Activated CD4-positive, alpha-beta memory T cell treated with anti-CD3 and anti-CD28 coated beads for 36 hours (primary cell): Measurements from ENCODE around the gene CFAP69. TPM values are rescaled to one million over a fixed set of nuclear protein-coding genes. Genes with fewer than 3 reads are reported as not detected.

Experiments
- CTCF ChIA-PET: fragments of 350-600 bp; sonication (Branson Sonifier 250); formaldehyde crosslinking; loops from one replicate; lab custom pipeline; 2021; ENCODE audit warnings: antibody characterized with exemption, inconsistent platforms; lab: Charles Lee
- POLR2A ChIA-PET: fragments of 350-600 bp; sonication (Branson Sonifier 250); formaldehyde crosslinking; loops from one replicate; lab custom pipeline; 2021; ENCODE audit warnings: antibody characterized with exemption; lab: Charles Lee
- DNase-seq: peaks from one replicate; pipeline ENCODE4 v3.0.0-alpha.2; 2020
- H3K27ac Mint-ChIP-seq: one replicate; pipeline ENCODE4 v1.8.0; 2021; ENCODE audit warnings: mixed read lengths
- H3K27me3 Mint-ChIP-seq: one replicate; pipeline ENCODE4 v1.8.0; 2021; ENCODE audit warnings: mixed read lengths
- H3K36me3 Mint-ChIP-seq: one replicate; pipeline ENCODE4 v1.8.0; 2021; ENCODE audit warnings: mixed read lengths
- H3K4me1 Mint-ChIP-seq: one replicate; pipeline ENCODE4 v1.8.0; 2021; ENCODE audit warnings: low read depth, mixed read lengths
- H3K4me3 Mint-ChIP-seq: one replicate; pipeline ENCODE4 v1.8.0; 2021; ENCODE audit warnings: mild to moderate bottlenecking, mixed read lengths
- H3K9me3 Mint-ChIP-seq: one replicate; pipeline ENCODE4 v1.8.0; 2021; ENCODE audit warnings: mixed read lengths
- intact Hi-C: fragments of 100-400 bp; cut with micrococcal nuclease; formaldehyde crosslinking; loops from one replicate; pipeline ENCODE4 v1.15.1; 2023
- total RNA-seq, 2 experiments: library from RNA; stranded (reverse); gene quantifications; one replicate each; pipeline ENCODE4 v1.2.3, GENCODE V29; 2021

CFAP69 gene
- total RNA-seq, result under 1 TPM in 1 of 2 experiments, not detected in 1; 0.48 TPM

GRCh38 chr7:90244909-90245851 lies at the start of gene CFAP69:
CFAP69 (plus strand) TSS chr7:90245174; CDS start chr7:90245425, 251 bp downstream.
- Mint-ChIP-seq H3K9me3 (no peaks in the 10 kb centered on the region), H3K27me3 (peaks cover 23% of the 10 kb centered on the region), H3K27ac (peak within 1 kb of the TSS; percentile 13), H3K4me3 (peak within 1 kb of the TSS; percentile 83), H3K4me1 (peaks cover 18% of the 10 kb centered on the region), H3K36me3 (no peaks in the 10 kb centered on the region)
- ChIA-PET CTCF (interaction anchor here (1.2 to 2.6 kb wide), 3 partner anchors 92 to 183 kb away, joined by 3 to 14 read pairs (median 4); partner anchors contain the start of gene STEAP1), POLR2A (no interaction called here)
- DNase-seq, result peak; percentile 90
- intact Hi-C loops, result loop anchor here (1.0 to 5.0 kb wide), 5 partner anchors 68 to 182 kb away; partner anchors contain the start of genes CLDN12, GTPBP10 and STEAP1

- Mint-ChIP-seq H3K4me1 (no peaks in the 10 kb centered on the region), H3K4me3 (no peak overlapping the region), H3K9me3 (peaks cover 3% of the 10 kb centered on the region), H3K36me3 (no peaks in the 10 kb centered on the region), H3K27me3 (no peaks in the 10 kb centered on the region), H3K27ac (no peak overlapping the region)
- CTCF ChIA-PET, result no interaction called here
- POLR2A ChIA-PET, result no interaction called here
- no peak for DNase-seq
- intact Hi-C loops, result no loop called here
These were observed 43.3 kb upstream of the CFAP69 start for GRCh38 chr7:90201500-90202195.

GRCh38 chr7:90207956-90208355 lies 37.0 kb upstream of the CFAP69 start:
- DNase-seq, result no peak
- Mint-ChIP-seq H3K27ac (no peak overlapping the region), H3K4me3 (no peak overlapping the region), H3K4me1 (peaks cover 6% of the 10 kb centered on the region), H3K36me3 (no peaks in the 10 kb centered on the region), H3K9me3 (peaks cover 3% of the 10 kb centered on the region), H3K27me3 (peaks cover 18% of the 10 kb centered on the region)
- ChIA-PET CTCF (no interaction called here), POLR2A (no interaction called here)
- intact Hi-C loops, result no loop called here

GRCh38 chr7:90209776-90210175 lies 35.2 kb upstream of the CFAP69 start:
- Mint-ChIP-seq H3K27ac (no peak overlapping the region), H3K27me3 (peaks cover 18% of the 10 kb centered on the region), H3K9me3 (no peaks in the 10 kb centered on the region), H3K4me3 (no peak overlapping the region), H3K4me1 (peaks cover 6% of the 10 kb centered on the region), H3K36me3 (no peaks in the 10 kb centered on the region)
- no peak for DNase-seq
- ChIA-PET CTCF (no interaction called here), POLR2A (no interaction called here)
- intact Hi-C loops, result loop anchor here (5.0 kb wide), 1 partner anchor 57 kb away; the partner anchor contains the start of gene STEAP1

- H3K4me3 Mint-ChIP-seq, result no peak overlapping the region
- POLR2A ChIA-PET, result no interaction called here
These were observed 34.5 kb upstream of the CFAP69 start for GRCh38 chr7:90210475-90210874.

GRCh38 chr7:90210981-90211380 lies 34.0 kb upstream of the CFAP69 start:
- POLR2A ChIA-PET, result no interaction called here
- CTCF ChIA-PET, result interaction anchor here (0.8 to 1.7 kb wide), 5 partner anchors 14 to 217 kb away, joined by 3 to 7 read pairs (median 5); partner anchors contain the start of gene STEAP1
- no peaks in the 10 kb centered on the region for H3K9me3 Mint-ChIP-seq
- no peaks in the 10 kb centered on the region for H3K36me3 Mint-ChIP-seq
- H3K4me3 Mint-ChIP-seq, result peak overlapping the region; percentile 26
- H3K27ac Mint-ChIP-seq, result no peak overlapping the region
- H3K27me3 Mint-ChIP-seq, result peaks cover 18% of the 10 kb centered on the region
- no peak for DNase-seq
- intact Hi-C loops, result loop anchor here (5.0 kb wide), 1 partner anchor 59 kb away; the partner anchor contains the start of gene STEAP1
- peaks cover 6% of the 10 kb centered on the region for H3K4me1 Mint-ChIP-seq

More at GRCh38 chr7:90210475-90210874, 34.5 kb upstream of the CFAP69 start:
- Mint-ChIP-seq H3K27ac (no peak overlapping the region), H3K9me3 (no peaks in the 10 kb centered on the region), H3K36me3 (no peaks in the 10 kb centered on the region), H3K4me1 (peaks cover 6% of the 10 kb centered on the region), H3K27me3 (peaks cover 18% of the 10 kb centered on the region)
- no peak for DNase-seq
- CTCF ChIA-PET, result interaction anchor here (0.8 to 1.7 kb wide), 2 partner anchors 56 to 218 kb away, joined by 6 to 7 read pairs; partner anchors contain the start of gene STEAP1
- intact Hi-C loops, result loop anchor here (5.0 kb wide), 1 partner anchor 58 kb away; the partner anchor contains the start of gene STEAP1

- no peak within 1 kb of the TSS for H3K27ac Mint-ChIP-seq
- no peaks in the 10 kb centered on the region for H3K36me3 Mint-ChIP-seq
- POLR2A ChIA-PET, result no interaction called here
- H3K4me1 Mint-ChIP-seq, result peaks cover 6% of the 10 kb centered on the region
- intact Hi-C loops, result loop anchor here (5.0 kb wide), 1 partner anchor 59 kb away; the partner anchor contains the start of gene STEAP1
- H3K4me3 Mint-ChIP-seq, result peak within 1 kb of the TSS; percentile 26
- peak; percentile 41 for DNase-seq
- CTCF ChIA-PET, result interaction anchor here (0.8 to 1.7 kb wide), 6 partner anchors 15 to 216 kb away, joined by 3 to 7 read pairs (median 4); partner anchors contain the start of gene STEAP1
- H3K27me3 Mint-ChIP-seq, result peaks cover 21% of the 10 kb centered on the region
- no peaks in the 10 kb centered on the region for H3K9me3 Mint-ChIP-seq
These were observed 33.4 kb upstream of the CFAP69 start, which contains the start of gene STEAP2 for GRCh38 chr7:90211391-90212148. STEAP2 (plus strand) TSS chr7:90211740; CDS start chr7:90225083, 13,343 bp downstream.

GRCh38 chr7:90212149-90212495 lies 32.9 kb upstream of the CFAP69 start:
- no peaks in the 10 kb centered on the region for H3K9me3 Mint-ChIP-seq
- no peak overlapping the region for H3K4me3 Mint-ChIP-seq
- H3K27me3 Mint-ChIP-seq, result peaks cover 21% of the 10 kb centered on the region
- ChIA-PET CTCF (interaction anchor here (0.8 to 1.7 kb wide), 4 partner anchors 15 to 216 kb away, joined by 3 to 7 read pairs (median 4); no protein-coding TSS in a partner anchor), POLR2A (no interaction called here)
- H3K4me1 Mint-ChIP-seq, result peaks cover 6% of the 10 kb centered on the region
- no peak overlapping the region for H3K27ac Mint-ChIP-seq
- H3K36me3 Mint-ChIP-seq, result no peaks in the 10 kb centered on the region
- intact Hi-C loops, result loop anchor here (5.0 kb wide), 1 partner anchor 60 kb away; the partner anchor contains the start of gene STEAP1
- DNase-seq, result no peak

GRCh38 chr7:90213521-90213920 lies 31.5 kb upstream of the CFAP69 start:
- no peak for DNase-seq
- no peaks in the 10 kb centered on the region for H3K9me3 Mint-ChIP-seq
- peaks cover 6% of the 10 kb centered on the region for H3K4me1 Mint-ChIP-seq
- intact Hi-C loops, result loop anchor here (5.0 kb wide), 1 partner anchor 61 kb away; the partner anchor contains the start of gene STEAP1
- POLR2A ChIA-PET, result no interaction called here
- peaks cover 18% of the 10 kb centered on the region for H3K27me3 Mint-ChIP-seq
- CTCF ChIA-PET, result no interaction called here
- H3K27ac Mint-ChIP-seq, result no peak overlapping the region
- H3K4me3 Mint-ChIP-seq, result no peak overlapping the region
- H3K36me3 Mint-ChIP-seq, result no peaks in the 10 kb centered on the region

GRCh38 chr7:90216080-90216674 lies 28.8 kb upstream of the CFAP69 start:
- peaks cover 14% of the 10 kb centered on the region for H3K27me3 Mint-ChIP-seq
- intact Hi-C loops, result no loop called here
- ChIA-PET POLR2A (no interaction called here), CTCF (no interaction called here)
- H3K36me3 Mint-ChIP-seq, result no peaks in the 10 kb centered on the region
- no peak overlapping the region for H3K4me3 Mint-ChIP-seq
- no peak overlapping the region for H3K27ac Mint-ChIP-seq
- DNase-seq, result no peak
- peaks cover under 1% of the 10 kb centered on the region for H3K4me1 Mint-ChIP-seq
- H3K9me3 Mint-ChIP-seq, result no peaks in the 10 kb centered on the region

- DNase-seq, result no peak
- no peak overlapping the region for H3K27ac Mint-ChIP-seq
- H3K4me3 Mint-ChIP-seq, result no peak overlapping the region
- peaks cover 13% of the 10 kb centered on the region for H3K27me3 Mint-ChIP-seq
- H3K36me3 Mint-ChIP-seq, result no peaks in the 10 kb centered on the region
- ChIA-PET CTCF (no interaction called here), POLR2A (no interaction called here)
- intact Hi-C loops, result no loop called here
- H3K4me1 Mint-ChIP-seq, result no peaks in the 10 kb centered on the region
- no peaks in the 10 kb centered on the region for H3K9me3 Mint-ChIP-seq
These were observed 28.2 kb upstream of the CFAP69 start for GRCh38 chr7:90216771-90217170.
